ENCODE results near the gene LRRC25. TPM values are rescaled to one million over a fixed set of nuclear protein-coding genes. Genes with fewer than 3 reads are reported as not detected.

The LRRC25 gene
- total RNA-seq, 1 experiment from 2014 or later: not detected

DNA sequence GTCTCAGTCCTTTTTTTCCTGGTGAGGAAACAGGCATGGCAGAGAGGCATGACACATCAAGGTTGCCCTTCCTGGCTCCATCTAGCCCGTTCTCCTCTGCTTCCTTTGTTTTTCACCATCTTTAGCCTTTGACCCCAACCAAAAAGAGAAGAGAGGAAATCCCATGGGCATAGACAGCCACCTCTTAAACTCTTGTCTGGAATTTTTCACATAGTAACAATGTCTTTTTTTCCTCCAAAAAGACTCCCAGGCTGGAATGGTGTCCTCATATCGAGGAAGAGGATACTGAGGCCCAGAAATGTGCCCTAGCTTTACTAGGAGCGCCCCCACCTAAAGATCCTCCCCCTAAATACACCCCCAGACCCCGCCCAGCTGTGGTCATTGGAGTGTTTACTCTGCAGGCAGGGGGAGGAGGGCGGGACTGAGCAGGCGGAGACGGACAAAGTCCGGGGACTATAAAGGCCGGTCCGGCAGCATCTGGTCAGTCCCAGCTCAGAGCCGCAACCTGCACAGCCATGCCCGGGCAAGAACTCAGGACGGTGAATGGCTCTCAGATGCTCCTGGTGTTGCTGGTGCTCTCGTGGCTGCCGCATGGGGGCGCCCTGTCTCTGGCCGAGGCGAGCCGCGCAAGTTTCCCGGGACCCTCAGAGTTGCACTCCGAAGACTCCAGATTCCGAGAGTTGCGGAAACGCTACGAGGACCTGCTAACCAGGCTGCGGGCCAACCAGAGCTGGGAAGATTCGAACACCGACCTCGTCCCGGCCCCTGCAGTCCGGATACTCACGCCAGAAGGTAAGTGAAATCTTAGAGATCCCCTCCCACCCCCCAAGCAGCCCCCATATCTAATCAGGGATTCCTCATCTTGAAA lies 11.5 kb downstream of the LRRC25 start, which contains the start of gene GDF15:
TSS of gene GDF15 (plus strand) at position 484 of the 868 bp plus-strand sequence. CDS start at position 516, 32 bp downstream.
- Histone ChIP-seq H3K14ac (ENCODE audit: insufficient read depth, low read length) (no peak within 1 kb of the TSS), H4K5ac (ENCODE audit: insufficient read length, low read depth, low read length) (no peak within 1 kb of the TSS), H3K27ac (ENCODE audit: insufficient read length, low read depth, low read length) (no peak within 1 kb of the TSS), H3K27me3 (ENCODE audit: insufficient read depth, low read length) (no peaks in the 10 kb centered on the region), H2AFZ (ENCODE audit: low read length) (no peak within 1 kb of the TSS), H3K9me3 (ENCODE audit: control insufficient read depth, low read depth, low read length) (no peaks in the 10 kb centered on the region), H2AK5ac (ENCODE audit: insufficient read length, low read length) (no peak within 1 kb of the TSS), H3K23ac (ENCODE audit: insufficient read length, low read depth, low read length) (no peak within 1 kb of the TSS), H3K4ac (ENCODE audit: low read depth, low read length) (no peak within 1 kb of the TSS), H3K4me2 (ENCODE audit: insufficient read depth, insufficient read length, low read length) (peak within 1 kb of the TSS; percentile 5), H2BK20ac (ENCODE audit: low read depth, low read length, poor library complexity, severe bottlenecking) (no peak within 1 kb of the TSS), H3K79me2 (ENCODE audit: insufficient read depth, low read length) (no peaks in the 10 kb centered on the region), H3K56ac (ENCODE audit: insufficient read length, low read depth, low read length) (no peak within 1 kb of the TSS), H3K18ac (ENCODE audit: insufficient read length, low read depth, low read length) (no peak within 1 kb of the TSS), H2BK12ac (ENCODE audit: insufficient read length, low read depth, low read length) (no peak within 1 kb of the TSS), H2BK15ac (ENCODE audit: low read depth, low read length) (no peak within 1 kb of the TSS), H2BK120ac (ENCODE audit: low read depth, low read length, poor library complexity, severe bottlenecking) (no peak within 1 kb of the TSS), H4K8ac (replicated peaks; ENCODE audit: insufficient read length, low read depth, low read length) (no peak within 1 kb of the TSS), H3K23me2 (ENCODE audit: insufficient read length, low read depth, low read length, poor library complexity, severe bottlenecking) (no peaks in the 10 kb centered on the region), H3K4me1 (ENCODE audit: insufficient read depth, low read length) (no peaks in the 10 kb centered on the region), H3T11ph (ENCODE audit: low read length) (no peak within 1 kb of the TSS), H3K9ac (ENCODE audit: extremely low read depth, insufficient read length, low read length) (no peak within 1 kb of the TSS), H3K79me1 (ENCODE audit: insufficient read depth, low read depth, low read length, poor library complexity, severe bottlenecking) (no peaks in the 10 kb centered on the region), H4K20me1 (ENCODE audit: control insufficient read depth, insufficient read depth, insufficient read length) (no peaks in the 10 kb centered on the region), H4K91ac (ENCODE audit: insufficient read length, low read depth, low read length) (no peak within 1 kb of the TSS), H2BK5ac (ENCODE audit: insufficient read length, low read length) (no peak within 1 kb of the TSS)
- DNase-seq: peak; percentile 94
- no peaks in the 10 kb centered on the region for H3K9me3 Mint-ChIP-seq
- WGBS (ENCODE audit: extremely low coverage, insufficient read length, low lambda C conversion rate): no CpG with 5 or more reads among the region's 33 CpGs
- TF ChIP-seq CTCF (conservative IDR thresholded peaks at IDR 0.05): peak; percentile 90
- peaks cover 0 to 5% (median 5%) of the 10 kb centered on the region in 3 experiments; a peak in 1 of 7 replicates for H3K36me3 Mint-ChIP-seq (ENCODE audit: insufficient read depth in 1 of 3, low read depth in 3 of 3)
- H3K4me1 Mint-ChIP-seq: peaks cover 19 to 24% of the 10 kb centered on the region in 2 experiments
- peak within 1 kb of the TSS in 1 of 2 experiments; percentile 65; a peak in 3 of 5 replicates for H3K4me3 Mint-ChIP-seq
- peaks cover 37% of the 10 kb centered on the region for H3K27me3 Mint-ChIP-seq (ENCODE audit: low read depth)
- peak within 1 kb of the TSS in 2 of 3 experiments; percentile 79 to 84; a peak in 4 of 7 replicates for H3K27ac Mint-ChIP-seq
